HG03558 (cell line): ENCODE data around the gene NKX2-3.

Source experiments
- ATAC-seq: cut with Tn5 transposase; IDR thresholded peaks from one replicate; pipeline ENCODE4 v1.9.1; 2021; ENCODE audit warnings: moderate number of reproducible peaks; ENCODE audit not compliant: unreplicated experiment; ENCODE audit errors: extremely low read depth

The NKX2-3 gene

DNA sequence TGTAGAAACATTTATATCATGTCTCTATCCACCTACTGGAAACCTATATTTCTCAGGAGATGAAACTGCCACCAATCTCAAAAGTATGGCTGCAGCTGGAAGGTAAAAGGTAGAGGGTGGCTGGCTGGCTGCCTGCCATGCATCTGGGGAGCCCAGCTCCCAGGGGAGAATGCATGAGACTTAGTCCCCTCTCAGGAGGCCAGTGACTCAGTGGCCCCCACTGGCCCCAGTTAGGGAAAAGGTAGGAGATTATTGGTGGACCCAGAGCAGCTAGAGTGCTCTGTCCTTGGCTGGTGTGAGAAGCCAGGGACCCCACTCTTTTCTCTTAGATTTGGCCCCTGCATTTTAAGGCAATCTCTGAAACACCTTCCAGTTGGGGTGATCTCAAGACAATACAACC, 6.8 kb upstream of the NKX2-3 start:
- ATAC-seq: no peak

DNA sequence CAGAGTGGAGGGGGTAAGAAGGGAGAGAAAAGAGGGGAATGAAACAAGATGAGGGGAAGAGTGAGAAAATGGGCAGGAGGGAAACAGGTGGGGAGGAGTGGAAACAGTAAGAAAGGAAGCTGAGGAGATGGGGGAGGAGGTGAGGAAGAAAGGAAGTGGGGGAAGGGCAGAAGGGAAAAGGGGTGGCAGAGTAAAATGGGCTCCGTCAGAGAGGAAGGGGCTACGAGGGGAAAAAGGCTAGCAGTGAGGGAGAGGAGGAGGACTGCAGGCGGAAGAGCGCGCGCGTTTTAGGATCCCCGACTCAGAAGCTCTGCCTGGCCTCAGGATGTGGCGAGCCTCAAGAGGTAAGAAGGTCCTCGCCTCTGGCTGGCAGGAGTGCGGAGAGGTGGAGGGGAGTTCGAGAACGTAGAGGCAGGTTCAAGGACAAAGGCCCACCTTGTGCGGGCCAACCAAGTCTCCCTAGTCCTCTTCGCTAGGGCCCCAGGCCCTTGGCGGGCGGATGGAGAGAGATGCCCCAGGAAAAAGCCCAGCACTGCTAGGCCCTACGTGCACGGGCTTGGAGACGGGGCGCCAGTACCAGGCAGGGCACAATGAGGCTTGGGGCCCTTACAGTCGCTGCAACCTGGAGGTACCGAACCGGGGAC, 5.8 kb upstream of the NKX2-3 start:
- ATAC-seq: no peak

- no peak for ATAC-seq
These were observed 4.9 kb upstream of the NKX2-3 start for GRCh38 chr10:99527526-99528493.

GRCh38 chr10:99528494-99529441, 4.0 kb upstream of the NKX2-3 start:
- no peak for ATAC-seq

DNA sequence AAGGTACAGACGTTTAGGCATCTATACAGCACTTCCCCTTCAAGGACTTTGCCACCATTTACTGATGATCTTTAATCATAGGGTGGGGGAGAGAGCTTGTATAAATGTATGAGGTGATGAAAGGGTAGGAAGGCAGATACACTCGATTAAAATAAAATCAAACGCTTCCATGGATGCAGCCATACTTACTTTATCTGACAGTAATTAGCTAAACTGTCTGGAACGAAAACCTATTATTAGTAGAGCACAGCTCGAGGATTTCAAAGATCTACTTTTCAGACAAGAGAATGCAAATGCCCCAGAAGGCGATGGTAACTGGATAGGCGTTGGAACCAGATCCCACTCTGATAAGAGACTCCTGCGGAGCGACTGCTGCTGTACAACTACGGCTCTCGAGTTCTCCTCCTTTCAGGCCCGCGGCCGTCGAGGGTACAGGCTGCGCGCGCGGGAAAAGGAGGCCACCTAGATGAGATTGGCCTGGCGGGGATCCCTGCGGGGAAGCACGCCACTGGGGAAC, 3.1 kb upstream of the NKX2-3 start:
- ATAC-seq: no peak

GRCh38 chr10:99530108-99531025, 2.4 kb upstream of the NKX2-3 start:
- no peak for ATAC-seq

DNA sequence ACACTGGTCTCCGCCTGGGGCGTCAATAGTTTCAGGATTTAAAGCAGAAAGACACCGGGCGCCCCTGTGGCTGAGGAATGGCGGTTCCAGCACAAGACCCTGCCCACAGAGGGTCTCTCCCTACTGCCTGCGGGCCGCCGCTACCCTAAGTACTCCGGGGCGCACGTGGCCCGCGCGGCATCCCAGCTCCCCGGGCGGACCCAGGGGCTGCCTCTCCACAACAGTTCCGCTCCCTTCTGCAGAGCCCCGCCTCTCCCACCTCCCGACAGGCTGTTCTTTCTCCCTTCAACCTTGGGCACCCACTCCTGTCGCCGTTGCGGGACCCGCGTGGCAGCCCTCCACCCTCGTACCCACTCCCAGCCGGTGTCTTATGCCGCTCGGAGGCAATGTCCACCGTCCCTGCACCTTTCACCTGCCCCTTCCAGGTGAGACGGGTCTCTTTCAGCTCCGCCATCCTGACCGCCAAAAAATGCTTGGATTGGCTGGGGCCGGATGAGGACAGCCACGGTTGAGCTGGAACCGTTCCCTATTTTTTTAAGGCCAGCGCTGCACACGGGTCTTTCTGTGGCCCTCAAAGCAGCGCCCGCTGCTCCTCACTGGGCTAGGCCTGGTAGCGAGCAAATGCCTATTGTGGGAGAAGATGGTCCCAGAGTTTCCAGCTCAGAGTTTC, 1.6 kb upstream of the NKX2-3 start:
- no peak for ATAC-seq

DNA sequence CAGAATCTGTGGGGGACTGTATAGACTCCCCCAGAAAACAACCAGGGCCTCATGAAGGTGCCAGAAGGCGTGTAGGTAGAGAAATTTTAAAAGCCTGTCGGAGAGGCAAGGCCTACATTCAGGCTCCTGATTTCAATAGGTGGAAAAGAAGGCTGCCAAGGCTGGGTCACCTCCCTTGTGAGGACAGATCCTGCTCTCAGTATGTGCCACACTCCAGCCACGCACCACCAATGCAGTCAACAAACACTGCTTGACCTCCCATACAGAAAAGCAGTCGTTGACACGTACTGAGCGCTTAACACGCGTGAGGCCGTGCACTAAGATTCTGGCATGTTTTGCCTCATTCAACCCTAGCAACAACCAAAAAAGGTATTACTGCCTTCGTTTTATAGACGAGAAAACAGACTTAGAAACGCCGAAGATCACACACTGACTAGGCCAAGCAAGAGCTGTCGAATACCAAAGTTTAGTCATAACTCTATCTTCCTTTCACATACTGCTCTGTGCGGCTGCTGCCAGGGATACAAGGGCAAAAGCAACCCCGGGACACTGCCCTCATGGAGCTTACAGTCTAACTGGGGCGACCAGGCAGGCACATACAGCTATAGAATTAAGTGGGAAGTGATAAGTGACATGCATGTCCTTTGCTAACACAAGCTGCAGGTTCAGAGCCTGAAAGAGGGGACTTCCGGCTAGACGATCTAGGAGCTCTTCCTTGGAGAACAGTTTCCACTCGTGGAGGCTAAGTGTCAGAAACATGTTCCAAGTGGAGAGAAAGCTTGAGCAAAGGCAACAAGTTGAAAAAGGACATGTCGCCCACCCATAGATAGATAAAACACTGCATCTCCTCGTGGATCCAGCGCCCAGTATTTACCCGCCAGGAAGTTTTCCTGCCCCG, 797 bp upstream of the NKX2-3 start:
- no peak for ATAC-seq

GRCh38 chr10:99533496-99534449, 1.0 kb downstream of the NKX2-3 start:
- ATAC-seq: no peak

GRCh38 chr10:99534450-99534938, 1.8 kb downstream of the NKX2-3 start:
- no peak for ATAC-seq

DNA sequence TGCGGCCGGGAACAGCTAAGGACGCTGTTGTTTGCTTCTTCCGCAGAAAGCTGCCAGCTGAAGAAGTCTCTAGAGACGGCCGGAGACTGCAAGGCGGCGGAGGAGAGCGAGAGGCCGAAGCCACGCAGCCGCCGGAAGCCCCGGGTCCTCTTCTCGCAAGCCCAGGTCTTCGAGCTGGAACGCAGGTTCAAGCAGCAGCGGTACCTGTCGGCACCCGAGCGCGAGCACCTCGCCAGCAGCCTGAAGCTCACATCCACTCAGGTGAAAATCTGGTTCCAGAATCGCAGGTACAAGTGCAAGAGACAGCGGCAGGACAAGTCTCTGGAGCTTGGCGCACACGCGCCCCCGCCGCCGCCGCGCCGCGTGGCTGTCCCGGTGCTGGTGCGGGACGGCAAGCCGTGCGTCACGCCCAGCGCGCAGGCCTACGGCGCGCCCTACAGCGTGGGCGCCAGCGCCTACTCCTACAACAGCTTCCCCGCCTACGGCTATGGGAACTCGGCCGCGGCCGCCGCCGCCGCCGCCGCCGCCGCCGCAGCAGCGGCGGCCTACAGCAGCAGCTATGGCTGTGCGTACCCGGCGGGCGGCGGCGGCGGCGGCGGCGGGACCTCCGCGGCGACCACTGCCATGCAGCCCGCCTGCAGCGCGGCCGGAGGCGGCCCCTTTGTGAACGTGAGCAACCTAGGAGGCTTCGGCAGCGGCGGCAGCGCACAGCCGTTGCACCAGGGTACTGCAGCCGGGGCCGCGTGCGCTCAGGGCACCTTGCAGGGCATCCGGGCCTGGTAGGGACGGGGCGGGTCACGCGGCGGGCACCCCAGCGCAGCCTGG, 2.4 kb downstream of the NKX2-3 start:
- ATAC-seq: no peak

GRCh38 chr10:99535764-99536337, 3.1 kb downstream of the NKX2-3 start:
- no peak for ATAC-seq

- ATAC-seq: no peak
These were observed 3.8 kb downstream of the NKX2-3 start for GRCh38 chr10:99536338-99537085.

DNA sequence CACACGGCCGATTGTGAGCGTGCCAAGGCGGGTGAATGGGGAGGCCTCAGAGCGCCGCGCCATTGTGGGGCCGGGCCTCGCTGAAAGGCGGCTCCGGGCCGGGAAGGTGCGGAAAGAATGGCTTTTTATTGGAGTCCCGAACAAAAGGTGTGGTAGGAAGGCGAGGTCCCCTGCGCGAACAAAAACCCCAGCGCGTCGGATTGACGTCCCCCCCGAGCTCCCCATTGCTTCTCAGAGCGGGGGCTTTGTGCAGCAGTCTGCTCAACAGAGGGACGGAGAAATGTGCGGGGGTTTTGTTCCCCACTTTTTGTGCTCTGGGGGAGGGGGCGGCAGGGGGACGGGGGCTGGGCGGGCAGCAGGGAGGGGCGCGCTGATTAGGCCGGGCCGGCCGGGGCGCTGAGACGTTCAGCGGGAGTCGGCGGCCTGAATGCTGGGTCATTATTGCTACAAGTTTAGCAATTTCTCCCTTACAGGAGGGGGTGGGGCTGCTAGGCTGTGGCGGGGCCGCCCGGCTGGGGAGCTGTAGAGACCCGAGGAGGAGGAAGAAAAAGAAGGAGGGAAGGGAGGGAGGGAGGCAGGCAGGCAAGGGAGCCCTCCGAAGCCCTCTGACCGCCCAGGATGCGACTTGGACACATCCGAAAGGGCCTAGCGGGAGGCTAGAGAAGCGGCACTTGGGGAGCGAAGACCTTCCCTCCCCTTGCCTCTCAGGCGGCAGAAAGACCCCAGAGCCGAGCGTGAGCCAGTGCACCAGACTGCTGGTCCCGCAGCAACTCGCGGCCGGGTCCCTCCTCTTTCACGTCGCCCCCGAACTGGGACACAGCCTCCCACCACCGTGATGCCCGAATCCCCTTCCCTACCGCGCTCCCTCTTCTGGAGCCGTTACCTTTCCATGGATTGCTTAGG, 4.6 kb downstream of the NKX2-3 start:
- ATAC-seq: no peak
